Upper lobe of right lung (tissue), 1 donor: ENCODE data around the gene KRT5. TPM values are rescaled to one million over a fixed set of nuclear protein-coding genes. Genes with fewer than 3 reads are reported as not detected.

ENCODE experiments used
- ATAC-seq: fragments of 200-7000 bp; cut with Tn5 transposase; one replicate; pipeline ENCODE4 v1.9.1; 2020; ENCODE audit warnings: mild to moderate bottlenecking, moderate library complexity
- DNase-seq: peaks from one replicate; pipeline ENCODE4 v3.0.0-alpha.2; 2020
- H3K27ac ChIP-seq: fragments of 200-600 bp; one replicate; pipeline ENCODE4 v1.8.0; 2022
- H3K27me3 ChIP-seq: fragments of 200-600 bp; one replicate; pipeline ENCODE4 v1.8.0; 2022; ENCODE audit warnings: mild to moderate bottlenecking
- H3K36me3 ChIP-seq: fragments of 200-600 bp; one replicate; pipeline ENCODE4 v1.8.0; 2022
- H3K4me1 ChIP-seq: fragments of 200-600 bp; one replicate; pipeline ENCODE4 v1.8.0; 2022
- H3K4me3 ChIP-seq: fragments of 200-600 bp; one replicate; pipeline ENCODE4 v1.8.0; 2022; ENCODE audit warnings: mild to moderate bottlenecking
- H3K9me3 ChIP-seq: fragments of 200-600 bp; one replicate; pipeline ENCODE4 v1.8.0; 2022
- CTCF ChIP-seq: fragments of 200-600 bp; IDR thresholded peaks from one replicate; pipeline ENCODE4 v1.8.0; 2022; ENCODE audit warnings: antibody characterized with exemption
- intact Hi-C: fragments of 100-400 bp; cut with DNase I; formaldehyde crosslinking; loops from one replicate; pipeline ENCODE4 v1.11.0; 2022
- total RNA-seq: library from RNA; stranded (reverse); fragmentation: NEBNext Ultra II Directional; extraction: Animal tissue kit (Norgen Biotek cat#: 25700); gene quantifications from one replicate; pipeline ENCODE4 v1.2.1, GENCODE V29; 2021
- donor health status: DM: no; HTN: yes; CAD: no; lungs with severe emphysema.

KRT5 gene
- total RNA-seq, 1 donor from 2014 or later, result 8.8 TPM

DNA sequence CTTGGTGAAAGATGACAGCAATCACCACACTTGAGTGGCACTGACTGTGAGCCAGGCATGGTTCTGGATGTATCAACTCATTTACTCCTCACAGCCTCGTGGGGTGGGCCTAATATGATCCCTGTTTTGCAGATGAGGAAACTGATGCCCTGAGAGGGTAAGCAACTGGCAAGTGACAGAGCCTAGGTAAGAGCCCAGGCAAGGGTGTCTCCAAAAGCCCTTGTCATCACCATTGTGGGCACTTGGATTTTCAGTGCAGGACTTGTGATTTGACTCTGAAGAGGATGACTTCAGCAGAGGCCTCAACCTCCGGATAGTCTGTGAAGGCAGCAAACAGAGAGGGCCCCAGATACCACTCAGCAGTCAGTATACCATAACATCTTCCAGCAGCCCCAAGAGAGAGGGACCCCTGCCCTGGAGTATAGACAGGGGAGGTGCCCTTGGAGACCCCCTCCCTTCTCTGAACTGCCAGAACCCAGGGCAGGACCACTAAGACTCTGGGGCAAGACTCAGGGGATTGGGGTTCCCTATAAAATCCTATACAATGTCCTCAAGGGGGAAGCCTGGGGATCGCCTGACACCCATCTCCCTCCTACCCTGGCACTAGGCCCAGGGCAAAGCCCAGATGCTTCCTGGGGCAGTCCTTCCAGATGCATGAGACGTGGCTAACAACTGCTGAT, 7.1 kb upstream of the KRT5 start:
- intact Hi-C loops, result no loop called here
- ATAC-seq (no peak), DNase-seq (no peak)
- Histone ChIP-seq H3K4me3 (no peak overlapping the region), H3K27ac (no peak overlapping the region), H3K27me3 (no peaks in the 10 kb centered on the region), H3K4me1 (no peaks in the 10 kb centered on the region), H3K36me3 (no peaks in the 10 kb centered on the region), H3K9me3 (no peaks in the 10 kb centered on the region)
- no peak for TF ChIP-seq CTCF

DNA sequence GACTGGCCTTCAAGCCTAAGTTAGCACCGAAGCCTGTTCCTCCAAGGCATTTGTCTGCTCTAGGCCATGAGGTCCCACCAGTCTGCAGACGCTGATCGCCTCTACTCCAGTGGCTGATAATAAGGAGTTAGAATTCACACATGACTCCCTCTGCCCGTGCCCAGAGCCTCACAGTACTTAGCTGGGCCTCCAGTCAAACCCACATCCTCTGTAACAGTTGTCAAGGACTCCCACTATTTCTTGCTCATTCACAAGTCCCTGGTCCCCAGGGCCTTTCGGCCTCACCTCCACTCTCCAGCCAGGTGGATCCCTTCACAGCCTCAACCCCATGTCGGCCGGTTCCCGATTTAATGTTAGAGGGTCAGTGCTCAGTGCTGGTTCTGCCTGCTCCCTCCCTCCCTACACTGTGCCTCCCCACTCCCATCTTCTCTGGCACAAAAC, 6.3 kb upstream of the KRT5 start:
- no peak overlapping the region for H3K27ac ChIP-seq
- ATAC-seq (no peak), DNase-seq (no peak)
- H3K27me3 ChIP-seq, result no peaks in the 10 kb centered on the region
- H3K4me1 ChIP-seq, result no peaks in the 10 kb centered on the region
- H3K4me3 ChIP-seq, result no peak overlapping the region
- H3K9me3 ChIP-seq, result no peaks in the 10 kb centered on the region
- intact Hi-C loops, result no loop called here
- H3K36me3 ChIP-seq, result no peaks in the 10 kb centered on the region
- TF ChIP-seq CTCF, result no peak

- Histone ChIP-seq H3K4me1 (no peaks in the 10 kb centered on the region), H3K36me3 (no peaks in the 10 kb centered on the region), H3K27me3 (no peaks in the 10 kb centered on the region), H3K27ac (no peak overlapping the region), H3K4me3 (no peak overlapping the region), H3K9me3 (no peaks in the 10 kb centered on the region)
- no peak for TF ChIP-seq CTCF
- intact Hi-C loops, result no loop called here
- no peak for ATAC-seq
- DNase-seq, result no peak
Measured at GRCh38 chr12:52525661-52526499, 5.7 kb upstream of the KRT5 start.

DNA sequence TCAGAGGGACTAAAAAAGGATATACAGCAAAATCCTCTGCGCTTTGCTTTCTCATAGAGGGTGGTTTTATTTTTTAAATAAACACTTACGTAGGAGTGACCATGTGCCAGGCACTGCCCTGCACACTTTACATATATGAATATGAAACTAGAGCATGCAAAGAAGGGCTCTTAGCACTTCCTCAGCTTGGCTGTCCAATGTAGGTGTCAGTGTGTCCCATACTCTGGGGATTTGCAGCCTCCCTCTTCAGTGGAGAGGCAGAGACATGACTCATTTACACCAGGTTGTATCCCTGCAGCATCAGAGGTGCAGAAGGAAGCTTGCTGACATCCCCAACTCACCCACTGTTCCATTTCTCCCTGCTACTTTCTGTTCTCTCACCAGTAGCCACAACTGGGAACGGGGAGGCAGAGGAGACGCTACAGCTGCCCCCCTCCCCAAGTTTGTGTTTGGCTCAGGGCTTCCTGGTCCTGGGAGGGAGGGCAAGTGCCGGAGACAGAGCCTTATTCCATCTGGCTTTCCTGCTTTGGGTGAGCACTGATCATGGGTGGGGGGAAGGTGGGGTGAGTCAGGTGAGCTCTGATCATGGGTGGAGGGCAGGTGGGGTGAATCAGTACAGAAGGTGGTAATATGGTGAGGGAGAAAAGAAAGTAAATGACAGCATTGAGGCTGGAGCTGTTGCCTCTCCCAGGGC, 4.9 kb upstream of the KRT5 start:
- H3K27me3 ChIP-seq, result peaks cover 6% of the 10 kb centered on the region
- TF ChIP-seq CTCF, result no peak
- no peaks in the 10 kb centered on the region for H3K36me3 ChIP-seq
- no peak overlapping the region for H3K4me3 ChIP-seq
- ATAC-seq (no peak), DNase-seq (no peak)
- no peaks in the 10 kb centered on the region for H3K9me3 ChIP-seq
- intact Hi-C loops, result no loop called here
- no peak overlapping the region for H3K27ac ChIP-seq
- no peaks in the 10 kb centered on the region for H3K4me1 ChIP-seq

GRCh38 chr12:52524241-52524897, 4.2 kb upstream of the KRT5 start:
- Histone ChIP-seq H3K9me3 (no peaks in the 10 kb centered on the region), H3K27me3 (peaks cover 6% of the 10 kb centered on the region), H3K4me3 (no peak overlapping the region), H3K36me3 (no peaks in the 10 kb centered on the region), H3K4me1 (no peaks in the 10 kb centered on the region), H3K27ac (no peak overlapping the region)
- ATAC-seq (no peak), DNase-seq (no peak)
- intact Hi-C loops, result no loop called here
- no peak for TF ChIP-seq CTCF
